Suprapubic skin (tissue), 4 donors: ENCODE measurements around the gene PCDHB8. TPM values are rescaled to one million over a fixed set of nuclear protein-coding genes. Genes with fewer than 3 reads are reported as not detected.
A peak's percentile ranks its signal among the peaks of the same experiment; 100 is the strongest.
"Not testable (repeated sequence)": the region's sequence is repeated elsewhere in the genome, so short reads cannot be mapped to it uniquely, and the experiment has no call there.

Source experiments
- DNase-seq, 2 donors: peaks; one replicate each; pipeline ENCODE4 v3.0.0-alpha.2; 2019; ENCODE audit warnings: low spot score in 2 of 2
- H3K27ac ChIP-seq: fragments of 200-600 bp; sonication (generic); one replicate; pipeline ENCODE4 v1.5.1; 2019
- H3K27me3 ChIP-seq: fragments of 200-600 bp; sonication (generic); one replicate; pipeline ENCODE4 v1.5.1; 2019
- H3K36me3 ChIP-seq: fragments of 200-600 bp; sonication (generic); one replicate; pipeline ENCODE4 v1.5.1; 2019
- H3K4me1 ChIP-seq: fragments of 200-600 bp; sonication (generic); one replicate; pipeline ENCODE4 v1.5.1; 2019
- H3K4me3 ChIP-seq: fragments of 200-600 bp; sonication (generic); one replicate; pipeline ENCODE4 v1.5.1; 2019; ENCODE audit warnings: mild to moderate bottlenecking
- H3K9me3 ChIP-seq: fragments of 200-600 bp; sonication (generic); one replicate; pipeline ENCODE4 v1.5.1; 2019
- CTCF ChIP-seq, 2 donors: fragments of 200-600 bp in 1 of 2; fragments of 450-650 bp in 1 of 2; sonication (generic) in 1 of 2; IDR thresholded peaks; one replicate each; pipeline ENCODE4 v1.5.1; 2016 to 2019; ENCODE audit warnings: antibody characterized with exemption in 2 of 2, mild to moderate bottlenecking in 1 of 2, moderate library complexity in 1 of 2
- EP300 ChIP-seq: sonication (generic); formaldehyde crosslinking; IDR thresholded peaks from one replicate; pipeline ENCODE4 v1.6.1; 2017; ENCODE audit warnings: antibody characterized with exemption
- POLR2A ChIP-seq, 2 donors: fragments of 450-650 bp; IDR thresholded peaks; one replicate each; pipeline ENCODE4 v1.6.1; 2017; ENCODE audit warnings: antibody characterized with exemption in 2 of 2, mild to moderate bottlenecking in 2 of 2, moderate library complexity in 2 of 2
- POLR2AphosphoS5 ChIP-seq, 3 donors: sonication (generic); formaldehyde crosslinking; IDR thresholded peaks; one replicate each; pipeline ENCODE4 v1.6.1; 2017; ENCODE audit warnings: antibody characterized with exemption in 3 of 3
- WGBS: methylation state at CpG from one replicate; pipeline ENCODE4 v1.1.5; 2018; 5-methylcytosine and 5-hydroxymethylcytosine counted together
- total RNA-seq, 4 donors: library from RNA; depleted of rRNA; stranded (reverse); fragments of >200 nt; gene quantifications; one replicate each; pipeline ENCODE4 v1.1.0, GENCODE V29; 2016

The PCDHB8 gene
- total RNA-seq, 4 donors from 2014 or later, result 0.62 to 0.93 (median 0.68) TPM; not detected in 1

GRCh38 chr5:141196363-141196762 lies 18.8 kb downstream of the PCDHB8 start:
- peaks cover 12% of the 10 kb centered on the region for H3K9me3 ChIP-seq
- no peak overlapping the region for H3K27ac ChIP-seq
- TF ChIP-seq EP300, result no peak
- no peak for TF ChIP-seq CTCF (IDR thresholded peaks at IDR 0.05)
- no peak for TF ChIP-seq POLR2A (IDR thresholded peaks at IDR 0.05)
- TF ChIP-seq POLR2AphosphoS5 (IDR thresholded peaks at IDR 0.05), result no peak
- no peak overlapping the region for H3K4me3 ChIP-seq
- H3K27me3 ChIP-seq, result no peaks in the 10 kb centered on the region
- WGBS, result 50% methylated on average over 3 of the region's 3 CpGs
- no peak for DNase-seq
- no peaks in the 10 kb centered on the region for H3K4me1 ChIP-seq
- no peaks in the 10 kb centered on the region for H3K36me3 ChIP-seq

- TF ChIP-seq POLR2A (IDR thresholded peaks at IDR 0.05), result no peak
- TF ChIP-seq EP300, result no peak
- no peak for TF ChIP-seq POLR2AphosphoS5 (IDR thresholded peaks at IDR 0.05)
- TF ChIP-seq CTCF (IDR thresholded peaks at IDR 0.05), result no peak
- Histone ChIP-seq H3K36me3 (no peaks in the 10 kb centered on the region), H3K4me3 (peak within 1 kb of the TSS; percentile 15), H3K4me1 (no peaks in the 10 kb centered on the region), H3K9me3 (peaks cover 12% of the 10 kb centered on the region), H3K27ac (no peak within 1 kb of the TSS), H3K27me3 (no peaks in the 10 kb centered on the region)
- WGBS, result 41% methylated on average over 21 of the region's 21 CpGs
- no peak for DNase-seq
These were observed 22.0 kb downstream of the PCDHB8 start, which contains the start of gene PCDHB11 for GRCh38 chr5:141199359-141200235. Gene PCDHB11 (plus strand): TSS chr5:141199627. CDS start chr5:141199775, 148 bp downstream.

- not testable (repeated sequence) for H3K36me3 ChIP-seq
These were observed 23.5 kb downstream of the PCDHB8 start for GRCh38 chr5:141201126-141201525.

GRCh38 chr5:141201646-141202045 lies 24.1 kb downstream of the PCDHB8 start:
- H3K27me3 ChIP-seq, H3K36me3 ChIP-seq, H3K27ac ChIP-seq, DNase-seq, H3K4me1 ChIP-seq, H3K4me3 ChIP-seq: not testable (repeated sequence)
- WGBS, result 39% methylated on average over 19 of the region's 35 CpGs
- peaks cover 12% of the 10 kb centered on the region for H3K9me3 ChIP-seq

More at GRCh38 chr5:141201126-141201525, 23.5 kb downstream of the PCDHB8 start:
- not testable (repeated sequence) for DNase-seq, H3K27ac ChIP-seq, H3K4me1 ChIP-seq, H3K27me3 ChIP-seq, H3K4me3 ChIP-seq
- peaks cover 12% of the 10 kb centered on the region for H3K9me3 ChIP-seq
- WGBS, result 12% methylated on average over 5 of the region's 38 CpGs

GRCh38 chr5:141208478-141208877 lies 30.9 kb downstream of the PCDHB8 start, which contains the start of gene PCDHB12:
Gene PCDHB12 (plus strand): TSS chr5:141208719. CDS start chr5:141208908, 189 bp downstream.
- TF ChIP-seq EP300 (no peak), POLR2A (IDR thresholded peaks at IDR 0.05) (no peak), POLR2AphosphoS5 (IDR thresholded peaks at IDR 0.05) (no peak), CTCF (IDR thresholded peaks at IDR 0.05) (no peak)
- H3K27me3 ChIP-seq, result no peaks in the 10 kb centered on the region
- H3K36me3 ChIP-seq, result no peaks in the 10 kb centered on the region
- no peak for DNase-seq
- no peak within 1 kb of the TSS for H3K27ac ChIP-seq
- H3K4me3 ChIP-seq, result no peak within 1 kb of the TSS
- peaks cover 16% of the 10 kb centered on the region for H3K9me3 ChIP-seq
- 21% methylated on average over 11 of the region's 11 CpGs for WGBS
- no peaks in the 10 kb centered on the region for H3K4me1 ChIP-seq

- H3K27ac ChIP-seq, DNase-seq, H3K4me1 ChIP-seq, H3K4me3 ChIP-seq, H3K27me3 ChIP-seq, H3K36me3 ChIP-seq: not testable (repeated sequence)
- 35% methylated on average over 12 of the region's 39 CpGs for WGBS
- H3K9me3 ChIP-seq, result peaks cover 18% of the 10 kb centered on the region
These were observed 32.7 kb downstream of the PCDHB8 start for GRCh38 chr5:141210281-141210680.

GRCh38 chr5:141210849-141211248 lies 33.3 kb downstream of the PCDHB8 start:
- H3K4me3 ChIP-seq, H3K36me3 ChIP-seq, H3K4me1 ChIP-seq, DNase-seq, H3K27ac ChIP-seq, H3K27me3 ChIP-seq: not testable (repeated sequence)
- 28% methylated on average over 7 of the region's 27 CpGs for WGBS
- H3K9me3 ChIP-seq, result peaks cover 21% of the 10 kb centered on the region
